Raji (cell line): ENCODE data around the gene STK17B.

ENCODE experiments used
- POLR2A ChIP-seq: IDR thresholded peaks from 2 replicates; pipeline ENCODE4 v1.6.1; 2011; ENCODE audit warnings: low read depth, low read length, control low read depth; ENCODE audit not compliant: insufficient read depth

The STK17B gene

GRCh38 chr2:196195302-196195701, 23.9 kb upstream of the STK17B start:
- TF ChIP-seq POLR2A = no peak

- TF ChIP-seq POLR2A = no peak
Observed at GRCh38 chr2:196191541-196191940, 20.2 kb upstream of the STK17B start.

GRCh38 chr2:196187898-196188458, 16.6 kb upstream of the STK17B start:
- no peak for TF ChIP-seq POLR2A

DNA sequence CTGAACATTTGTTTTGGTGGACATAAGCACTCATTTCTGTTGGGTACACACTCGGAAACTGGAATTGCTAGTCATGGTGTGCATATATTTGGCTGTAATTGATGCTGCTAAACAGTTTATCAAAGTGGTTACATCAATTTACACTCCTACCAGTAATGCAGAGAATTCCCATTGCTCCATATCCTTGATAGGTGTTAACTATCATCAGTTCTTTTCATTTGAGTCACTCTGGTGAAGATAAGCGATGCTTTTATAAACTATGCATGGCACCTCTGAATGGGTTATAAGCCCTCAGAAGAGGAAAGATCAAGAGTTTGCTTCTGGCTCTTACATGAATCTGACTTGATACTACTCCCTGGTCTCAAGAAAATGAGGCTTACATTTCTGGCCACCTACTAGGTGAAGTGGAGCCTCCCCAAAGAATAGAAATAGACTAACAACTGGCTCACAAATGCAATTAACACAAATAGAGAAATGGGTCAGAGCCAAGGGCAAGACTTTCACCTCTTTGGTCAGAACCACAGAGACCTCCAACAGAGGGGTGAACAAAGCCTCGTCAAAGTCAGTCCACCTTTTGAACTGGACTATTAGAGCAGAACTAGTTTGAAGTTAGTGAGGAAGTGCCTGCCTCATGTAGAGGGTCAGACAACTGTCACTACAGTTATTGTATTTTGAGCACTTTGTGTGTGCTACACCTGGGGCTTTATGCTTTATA, 15.0 kb upstream of the STK17B start:
- TF ChIP-seq POLR2A = no peak

DNA sequence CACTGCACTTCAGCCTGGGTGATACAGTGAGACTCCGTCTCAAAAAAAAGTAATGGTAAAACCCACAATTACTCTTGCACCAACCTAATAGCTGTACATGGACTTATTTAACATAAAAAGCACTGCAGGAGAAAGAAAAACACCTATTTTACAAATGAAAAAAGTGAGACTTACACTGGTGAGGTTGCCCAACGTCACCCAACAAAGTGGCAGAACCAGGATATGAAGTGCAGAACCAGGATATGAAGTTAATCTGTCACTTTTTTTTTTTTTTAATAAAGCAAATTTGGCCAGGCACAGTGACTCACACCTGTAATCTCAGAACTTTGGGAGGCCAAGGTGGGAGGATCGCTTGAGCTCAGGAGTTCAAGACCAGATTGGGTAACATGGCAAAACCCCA, 13.5 kb upstream of the STK17B start:
- no peak for TF ChIP-seq POLR2A

GRCh38 chr2:196183528-196184231, 12.3 kb upstream of the STK17B start:
- TF ChIP-seq POLR2A = no peak

DNA sequence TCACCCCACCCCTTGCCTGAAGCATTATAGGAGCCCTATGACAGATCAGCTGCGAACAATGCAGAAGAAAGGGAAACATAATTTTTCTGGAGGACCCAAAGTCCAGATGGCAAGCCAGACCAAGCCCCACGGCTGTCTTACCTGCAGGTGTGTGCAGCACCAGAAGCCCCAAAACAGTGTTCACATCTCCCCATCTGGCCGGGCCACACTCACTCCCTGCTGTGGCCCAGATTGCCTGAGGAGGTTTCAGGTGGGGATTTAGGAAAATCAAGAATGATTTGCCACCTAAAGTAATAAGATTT, 11.7 kb upstream of the STK17B start:
- TF ChIP-seq POLR2A = 0 out of 2 replicates have a peak, but pooled peaks have one; percentile 16

GRCh38 chr2:196182439-196183171, 11.2 kb upstream of the STK17B start:
- TF ChIP-seq POLR2A = no peak

GRCh38 chr2:196181484-196181883, 10.1 kb upstream of the STK17B start:
- no peak for TF ChIP-seq POLR2A

DNA sequence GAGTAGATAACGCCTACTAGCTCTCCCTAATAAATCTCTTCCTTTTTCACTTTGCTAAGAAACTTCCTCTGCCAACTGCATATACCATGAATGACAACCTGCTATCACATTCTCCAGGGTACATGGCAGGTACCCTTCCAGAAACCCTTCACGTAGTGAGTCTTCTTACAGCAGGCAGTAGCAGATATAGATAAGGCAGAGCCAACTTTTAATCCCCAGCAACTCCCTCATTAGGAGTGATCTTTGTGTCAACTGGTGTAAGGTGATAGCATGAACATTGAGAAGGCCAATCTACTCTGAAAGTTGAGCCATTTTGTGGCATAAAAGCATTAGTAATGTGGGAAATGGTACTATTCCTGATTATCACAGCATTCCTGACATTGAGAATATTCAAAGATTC, 5.7 kb upstream of the STK17B start:
- TF ChIP-seq POLR2A = peak; percentile 32; the same call in 1 of the 2 replicates

GRCh38 chr2:196176142-196176738, 4.9 kb upstream of the STK17B start:
- TF ChIP-seq POLR2A = peak; percentile 85

GRCh38 chr2:196174404-196174803, 3.0 kb upstream of the STK17B start:
- TF ChIP-seq POLR2A = peak; percentile 51; the same call in 1 of the 2 replicates

DNA sequence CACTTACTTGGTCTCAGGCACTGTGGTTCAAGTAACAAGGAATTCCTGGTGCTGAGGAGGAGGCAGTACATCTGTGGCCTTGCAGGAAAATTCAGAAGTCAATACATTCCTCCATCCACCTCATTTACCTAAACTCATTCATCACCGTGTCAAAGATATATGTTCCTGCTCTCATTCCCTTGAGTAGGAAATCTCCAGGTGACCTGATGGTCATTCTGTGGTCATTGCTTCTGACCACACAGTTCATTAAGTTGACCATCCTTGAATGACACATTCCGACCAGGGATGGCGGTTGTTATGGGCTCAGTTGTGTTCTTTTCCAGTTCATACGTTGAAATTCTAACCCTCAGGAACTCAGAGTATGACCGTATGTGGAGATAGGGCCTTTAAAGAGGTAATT, 2.1 kb upstream of the STK17B start:
- TF ChIP-seq POLR2A = no peak

DNA sequence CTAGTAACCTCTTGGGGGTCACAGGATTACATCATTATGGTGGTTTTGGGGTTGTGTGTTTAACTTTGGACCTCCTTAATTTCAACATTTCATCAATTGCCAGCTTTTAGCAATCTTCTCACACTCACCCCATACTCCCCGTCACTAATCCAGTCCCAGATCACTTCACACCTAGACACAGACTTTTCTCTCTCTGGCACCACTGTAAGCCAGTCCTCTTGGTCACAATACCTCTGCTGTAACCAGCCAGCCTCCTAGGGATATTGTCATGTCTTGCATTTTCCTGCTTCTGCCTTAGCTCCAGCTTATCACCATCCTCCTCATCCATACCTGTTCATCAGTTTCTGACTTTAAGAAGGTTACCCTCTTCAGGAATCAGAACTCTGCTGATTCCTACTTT, 1.6 kb upstream of the STK17B start:
- TF ChIP-seq POLR2A = no peak

DNA sequence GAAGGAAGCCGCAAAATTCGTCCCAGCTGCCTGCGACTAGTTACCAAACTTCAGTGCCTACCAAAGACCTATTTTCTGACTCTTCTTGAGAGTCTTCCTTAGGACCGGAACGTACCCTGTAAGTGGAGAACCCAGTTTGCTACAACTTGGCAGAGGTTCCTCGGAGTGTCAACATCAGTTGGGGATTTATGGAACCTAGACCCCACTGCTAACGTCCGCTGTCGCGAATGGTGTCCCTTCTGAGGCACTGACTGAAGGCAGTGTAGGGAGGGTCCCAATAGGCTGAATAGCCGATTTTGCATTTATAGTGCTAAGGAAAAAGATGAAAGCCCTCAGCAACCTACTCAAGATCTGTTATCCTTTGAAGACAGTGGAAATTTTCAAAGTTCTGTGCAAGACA, 568 bp upstream of the STK17B start:
- no peak for TF ChIP-seq POLR2A
